B cell (primary cell): Measurements from ENCODE around the gene TOMM70. TPM values are rescaled to one million over a fixed set of nuclear protein-coding genes. Genes with fewer than 3 reads are reported as not detected.

ENCODE experiments used
- ATAC-seq: fragments of 200-7000 bp; cut with Tn5 transposase; one replicate; pipeline ENCODE4 v1.10.0; 2021; ENCODE audit warnings: low read depth, mild to moderate bottlenecking, moderate number of reproducible peaks, moderate library complexity
- CTCF ChIA-PET: fragments of 350-600 bp; sonication (Branson Sonifier 250); formaldehyde crosslinking; loops from one replicate; lab custom pipeline; 2021; ENCODE audit warnings: antibody characterized with exemption, inconsistent platforms; lab: Charles Lee
- POLR2A ChIA-PET: fragments of 350-600 bp; sonication (Branson Sonifier 250); formaldehyde crosslinking; loops from one replicate; lab custom pipeline; 2021; ENCODE audit warnings: antibody characterized with exemption; lab: Charles Lee
- DNase-seq: peaks from one replicate; pipeline ENCODE4 v3.0.0; 2013
- H2AFZ ChIP-seq: 2 replicates; pipeline ENCODE4 v1.6.1; 2012; ENCODE audit warnings: mild to moderate bottlenecking, low read depth, low read length; ENCODE audit not compliant: insufficient read depth, poor library complexity, severe bottlenecking
- H3K27ac ChIP-seq, 2 donors: 1 replicate in 1 of 2; 2 replicates in 1 of 2; pipeline ENCODE4 v1.5.1; 2012 to 2013; ENCODE audit warnings: low read length in 2 of 2, mild to moderate bottlenecking in 2 of 2, moderate library complexity in 1 of 2
- H3K27me3 ChIP-seq, 4 experiments: fragments of 200-600 bp in 1 of 4; sonication (generic) in 1 of 4; replicated peaks in 1 of 4; 1 replicate in 2 of 4; 2 replicates in 2 of 4; pipeline versions ENCODE4 v1.6.1 to v1.7.0; 2013 to 2016; ENCODE audit warnings: low read length in 3 of 4, mild to moderate bottlenecking in 2 of 4, mixed read lengths in 1 of 4, moderate library complexity in 1 of 4; ENCODE audit not compliant: insufficient read depth in 4 of 4, control insufficient read depth in 3 of 4; ENCODE audit errors: control extremely low read depth in 1 of 4
- H3K36me3 ChIP-seq, 2 experiments: replicated peaks in 1 of 2; 1 replicate in 1 of 2; 2 replicates in 1 of 2; pipeline versions ENCODE4 v1.6.1 to v1.7.1; 2013; ENCODE audit warnings: low read length in 1 of 2; ENCODE audit not compliant: insufficient read depth in 2 of 2, control insufficient read depth in 1 of 2; ENCODE audit errors: control extremely low read depth in 1 of 2, extremely low read depth in 1 of 2
- H3K4me1 ChIP-seq, 2 donors: fragments of 200-600 bp in 1 of 2; sonication (generic) in 1 of 2; 1 replicate in 1 of 2; 2 replicates in 1 of 2; pipeline versions ENCODE4 v1.5.1 to v1.6.1; 2013 to 2017; ENCODE audit warnings: low read length in 2 of 2; ENCODE audit not compliant: control insufficient read depth in 2 of 2, insufficient read depth in 2 of 2
- H3K4me2 ChIP-seq: replicated peaks from 2 replicates; pipeline ENCODE3; 2012; ENCODE audit warnings: mild to moderate bottlenecking, low read depth, low read length; ENCODE audit not compliant: poor library complexity, severe bottlenecking
- H3K4me3 ChIP-seq, 5 experiments: fragments of 200-600 bp in 1 of 5; sonication (generic) in 1 of 5; 1 replicate in 3 of 5; 2 replicates in 2 of 5; pipeline versions ENCODE4 v1.5.1 to v1.7.0; 2011 to 2016; ENCODE audit warnings: low read length in 4 of 5, mild to moderate bottlenecking in 4 of 5, low read depth in 2 of 5, control low read depth in 1 of 5, moderate library complexity in 1 of 5; ENCODE audit not compliant: insufficient read depth in 1 of 5; ENCODE audit errors: control extremely low read depth in 1 of 5, extremely low read depth in 1 of 5
- H3K79me2 ChIP-seq: fragments of 200-600 bp; sonication (generic); one replicate; pipeline ENCODE4 v1.6.0; 2016; ENCODE audit warnings: low read length; ENCODE audit not compliant: control insufficient read depth, insufficient read depth
- H3K9ac ChIP-seq: fragments of 200-600 bp; sonication (generic); 2 replicates; pipeline ENCODE4 v1.6.1; 2017; ENCODE audit warnings: mild to moderate bottlenecking, low read length, moderate library complexity
- H3K9me3 ChIP-seq, 3 donors: one replicate each; pipeline versions ENCODE4 v1.6.1 to v1.7.1; 2013; ENCODE audit warnings: low read length in 2 of 3; ENCODE audit not compliant: control insufficient read depth in 2 of 3, insufficient read depth in 1 of 3; ENCODE audit errors: control extremely low read depth in 1 of 3
- H4K20me1 ChIP-seq: 2 replicates; pipeline ENCODE4 v1.6.0; 2012; ENCODE audit warnings: mild to moderate bottlenecking, low read length; ENCODE audit not compliant: insufficient read depth, control insufficient read depth, poor library complexity, severe bottlenecking
- H3K27ac Mint-ChIP-seq: one replicate; pipeline ENCODE4 v1.8.0; 2021; ENCODE audit warnings: mixed read lengths
- H3K27me3 Mint-ChIP-seq: one replicate; pipeline ENCODE4 v1.8.0; 2021; ENCODE audit warnings: mixed read lengths
- H3K4me1 Mint-ChIP-seq: one replicate; pipeline ENCODE4 v1.8.0; 2021; ENCODE audit warnings: mixed read lengths
- H3K4me3 Mint-ChIP-seq: one replicate; pipeline ENCODE4 v1.8.0; 2021; ENCODE audit warnings: mixed read lengths
- H3K9me3 Mint-ChIP-seq: one replicate; pipeline ENCODE4 v1.8.0; 2022; ENCODE audit warnings: mixed read lengths; ENCODE audit not compliant: insufficient read depth
- EZH2 ChIP-seq: IDR thresholded peaks from 2 replicates; pipeline ENCODE4 v1.6.1; 2012; ENCODE audit warnings: borderline replicate concordance, low read depth, mild to moderate bottlenecking, moderate library complexity, low read length; ENCODE audit not compliant: insufficient read depth, poor library complexity, severe bottlenecking
- WGBS: methylation state at CpG from one replicate; pipeline ENCODE4 v1.1.5; 2013; ENCODE audit warnings: missing lambda C conversion rate; ENCODE audit not compliant: insufficient coverage; 5-methylcytosine and 5-hydroxymethylcytosine counted together
- intact Hi-C: fragments of 100-400 bp; cut with micrococcal nuclease; formaldehyde crosslinking; loops from one replicate; pipeline ENCODE4 v1.10.0; 2022
- polyA plus RNA-seq: library from polyadenylated mRNA; depleted of rRNA; stranded (reverse); fragments of >200 nt; gene quantifications from 2 replicates; pipeline ENCODE4 v1.2.3, GENCODE V29; 2012
- total RNA-seq, 2 donors: library from RNA; stranded (reverse); fragments of 120-200 nt in 1 of 2; gene quantifications; 1 replicate in 1 of 2; 2 replicates in 1 of 2; pipeline versions ENCODE4 v1.2.3 to v1.2.4, GENCODE V29; 2013 to 2022
- TF ChIP-seq, protein P1 (sequence below): fragments of 200-600 bp; IDR thresholded peaks from one replicate; pipeline ENCODE4 v1.8.0; 2022; ENCODE audit warnings: antibody characterized with exemption, mild to moderate bottlenecking

Gene TOMM70
- total and polyA plus RNA-seq, 2 donors (not counting 1 experiment from before 2014, with no cell fraction given), result 6.9 to 30.0 TPM

- H3K79me2 ChIP-seq, result peaks cover 25% of the 10 kb centered on the region
- no peaks in the 10 kb centered on the region for H3K4me1 ChIP-seq
- POLR2A ChIA-PET, result no interaction called here
- H3K27ac ChIP-seq, result no peak overlapping the region
- H3K27me3 Mint-ChIP-seq, result no peaks in the 10 kb centered on the region
- WGBS, result 97% methylated on average over 3 of the region's 4 CpGs
- no peak overlapping the region for H3K4me3 ChIP-seq
- no peaks in the 10 kb centered on the region for H4K20me1 ChIP-seq
- H3K9me3 ChIP-seq, result peaks cover 0 to 5% (median 0%) of the 10 kb centered on the region in 3 donors
- H3K4me3 Mint-ChIP-seq, result no peak overlapping the region
- H2AFZ ChIP-seq, result no peak overlapping the region
- H3K36me3 ChIP-seq, result no peaks in the 10 kb centered on the region
- H3K27me3 ChIP-seq, result no peaks in the 10 kb centered on the region
- CTCF ChIA-PET, result interaction anchor here (0.6 kb wide), 1 partner anchor 588 kb away, joined by 3 read pairs; no protein-coding TSS in a partner anchor
- TF ChIP-seq, protein P1, sequence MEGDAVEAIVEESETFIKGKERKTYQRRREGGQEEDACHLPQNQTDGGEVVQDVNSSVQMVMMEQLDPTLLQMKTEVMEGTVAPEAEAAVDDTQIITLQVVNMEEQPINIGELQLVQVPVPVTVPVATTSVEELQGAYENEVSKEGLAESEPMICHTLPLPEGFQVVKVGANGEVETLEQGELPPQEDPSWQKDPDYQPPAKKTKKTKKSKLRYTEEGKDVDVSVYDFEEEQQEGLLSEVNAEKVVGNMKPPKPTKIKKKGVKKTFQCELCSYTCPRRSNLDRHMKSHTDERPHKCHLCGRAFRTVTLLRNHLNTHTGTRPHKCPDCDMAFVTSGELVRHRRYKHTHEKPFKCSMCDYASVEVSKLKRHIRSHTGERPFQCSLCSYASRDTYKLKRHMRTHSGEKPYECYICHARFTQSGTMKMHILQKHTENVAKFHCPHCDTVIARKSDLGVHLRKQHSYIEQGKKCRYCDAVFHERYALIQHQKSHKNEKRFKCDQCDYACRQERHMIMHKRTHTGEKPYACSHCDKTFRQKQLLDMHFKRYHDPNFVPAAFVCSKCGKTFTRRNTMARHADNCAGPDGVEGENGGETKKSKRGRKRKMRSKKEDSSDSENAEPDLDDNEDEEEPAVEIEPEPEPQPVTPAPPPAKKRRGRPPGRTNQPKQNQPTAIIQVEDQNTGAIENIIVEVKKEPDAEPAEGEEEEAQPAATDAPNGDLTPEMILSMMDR, result no peak
- no peak for TF ChIP-seq EZH2
- peaks cover 5% of the 10 kb centered on the region for H3K9me3 Mint-ChIP-seq
- intact Hi-C loops, result no loop called here
- no peak for ATAC-seq
- DNase-seq, result no peak
- no peak overlapping the region for H3K4me2 ChIP-seq
- no peak overlapping the region for H3K27ac Mint-ChIP-seq
- peaks cover 6% of the 10 kb centered on the region for H3K4me1 Mint-ChIP-seq
- H3K9ac ChIP-seq, result no peak overlapping the region
These were observed 7.2 kb upstream of the TOMM70 start for GRCh38 chr3:100407977-100408532.

- H3K27ac Mint-ChIP-seq, result no peak overlapping the region
- ChIA-PET CTCF (no interaction called here), POLR2A (no interaction called here)
- TF ChIP-seq EZH2, result no peak
- H4K20me1 ChIP-seq, result no peaks in the 10 kb centered on the region
- DNase-seq, result no peak
- H3K27me3 Mint-ChIP-seq, result no peaks in the 10 kb centered on the region
- WGBS, result 100% methylated on average over 1 of the region's 2 CpGs
- no peak overlapping the region for H3K4me2 ChIP-seq
- H2AFZ ChIP-seq, result no peak overlapping the region
- H3K4me3 ChIP-seq, result no peak overlapping the region
- no peak overlapping the region for H3K4me3 Mint-ChIP-seq
- peaks cover 4 to 7% of the 10 kb centered on the region in 2 donors for H3K4me1 ChIP-seq
- H3K4me1 Mint-ChIP-seq, result peaks cover 13% of the 10 kb centered on the region
- no peak overlapping the region for H3K9ac ChIP-seq
- peaks cover 28% of the 10 kb centered on the region for H3K79me2 ChIP-seq
- no peaks in the 10 kb centered on the region for H3K36me3 ChIP-seq
- intact Hi-C loops, result no loop called here
- no peak for ATAC-seq
- H3K27ac ChIP-seq, result no peak overlapping the region
- H3K9me3 Mint-ChIP-seq, result peaks cover 5% of the 10 kb centered on the region
- H3K27me3 ChIP-seq, result no peaks in the 10 kb centered on the region
- H3K9me3 ChIP-seq, result peaks cover 0 to 5% (median 0%) of the 10 kb centered on the region in 3 donors
These were observed 6.3 kb upstream of the TOMM70 start for GRCh38 chr3:100407164-100407563.
